GM04503 (cell line): ENCODE results near the gene OPN4.

ENCODE experiments used
- DNase-seq: peaks from one replicate; pipeline ENCODE4 v3.0.0-alpha.2; 2012; ENCODE audit warnings: low read depth

The OPN4 gene

DNA sequence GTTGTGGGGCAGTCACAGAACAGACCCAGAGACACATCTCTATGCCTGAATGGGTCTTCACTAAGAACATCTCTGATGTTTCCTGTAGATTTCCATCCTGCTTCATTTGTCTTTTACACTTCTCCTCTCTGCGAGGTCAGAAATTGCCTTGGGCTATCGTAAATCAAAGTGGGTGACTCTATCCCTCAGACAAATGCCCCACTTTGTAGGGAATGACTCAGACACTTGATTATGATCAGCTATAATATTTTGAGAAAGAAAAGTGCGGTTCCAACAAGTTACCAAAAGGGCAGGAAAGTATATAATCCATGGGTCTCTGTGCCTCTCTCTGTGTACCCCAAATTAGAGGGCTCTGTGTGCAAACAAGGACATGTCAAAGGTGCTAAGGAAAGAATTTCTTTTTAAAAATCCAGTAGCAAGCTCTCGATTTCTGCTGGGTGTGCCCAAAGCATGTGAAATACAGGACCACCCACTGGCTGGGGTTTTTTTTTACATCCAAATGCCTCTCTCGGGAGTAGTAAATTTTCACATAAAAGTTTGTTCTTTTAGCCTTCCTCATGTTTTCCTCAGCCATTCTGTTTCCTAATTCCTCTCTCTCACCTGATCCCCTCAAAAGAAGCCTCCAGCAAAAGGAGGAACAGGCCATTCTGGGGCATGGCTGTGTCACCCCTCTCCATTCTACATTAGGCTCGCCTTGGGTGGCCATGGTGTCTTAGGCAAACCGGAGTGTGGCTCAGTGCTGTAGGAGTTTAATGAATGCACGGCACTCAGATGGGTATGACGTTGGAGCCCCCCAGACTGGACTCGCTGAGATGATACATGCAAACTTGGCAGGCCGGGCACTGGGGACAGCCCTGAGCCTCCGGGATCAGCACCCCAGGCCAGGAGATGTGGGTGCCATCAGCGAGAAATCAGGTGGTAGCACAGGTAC is 6.3 kb upstream of the OPN4 start:
- no peak for DNase-seq

GRCh38 chr10:86648704-86649427 is 5.5 kb upstream of the OPN4 start:
- DNase-seq: peak; percentile 76

DNA sequence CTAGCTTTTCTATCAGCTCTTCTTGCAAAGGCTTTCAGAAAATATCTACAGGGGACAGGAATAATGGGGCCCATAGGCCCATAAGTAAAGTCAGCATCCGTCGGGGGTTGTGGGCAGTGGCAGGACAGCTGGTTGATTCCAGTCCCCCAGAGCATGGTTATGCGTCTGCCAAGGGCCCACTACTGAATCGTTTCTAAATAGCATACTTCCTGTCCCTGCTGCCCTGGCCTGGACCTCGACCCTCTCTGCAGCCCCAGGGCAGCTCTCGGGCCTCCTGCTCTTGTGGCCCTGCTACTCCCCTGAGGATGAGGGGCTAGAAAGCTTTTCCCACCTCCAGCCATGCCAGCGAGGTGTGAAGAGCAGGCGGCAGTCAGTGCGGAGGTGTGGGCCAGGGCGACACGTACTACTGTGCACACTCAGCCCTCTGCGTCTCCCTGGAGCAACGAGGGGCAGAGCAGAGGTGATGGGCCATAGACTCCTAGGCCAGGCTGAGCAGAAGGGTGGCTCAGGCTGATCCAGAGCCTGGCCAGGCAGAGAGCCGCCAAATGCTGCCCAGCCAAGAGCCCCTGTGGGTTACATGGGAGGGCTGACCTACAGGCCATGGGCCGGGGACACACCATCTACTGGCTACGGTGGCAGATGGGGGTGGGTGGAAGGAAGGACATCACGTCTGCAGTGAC is 4.7 kb upstream of the OPN4 start:
- no peak for DNase-seq

GRCh38 chr10:86650151-86650550 is 4.2 kb upstream of the OPN4 start:
- no peak for DNase-seq

DNA sequence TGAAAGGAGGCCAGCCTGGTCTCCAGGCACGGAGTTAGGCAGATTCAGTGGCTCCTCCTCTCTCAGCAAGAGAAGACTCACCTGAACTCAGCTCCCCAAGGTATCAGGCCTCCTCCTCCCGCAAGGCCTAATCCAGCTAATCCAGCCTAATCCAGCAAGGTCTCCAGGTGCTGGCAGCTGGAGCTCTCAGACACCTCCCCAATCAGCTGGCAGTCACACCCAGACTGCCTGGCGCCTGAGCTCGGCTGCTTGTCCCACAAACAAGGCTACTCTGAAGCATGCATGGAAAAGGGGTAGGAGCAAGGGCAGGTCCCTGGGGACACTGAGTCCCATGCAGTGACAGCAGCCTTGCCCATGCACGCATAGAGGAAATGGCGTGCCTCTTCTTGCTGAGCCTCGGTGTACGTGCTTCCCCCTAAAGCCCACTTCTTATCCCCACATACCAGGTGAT is 3.3 kb upstream of the OPN4 start:
- no peak for DNase-seq

DNA sequence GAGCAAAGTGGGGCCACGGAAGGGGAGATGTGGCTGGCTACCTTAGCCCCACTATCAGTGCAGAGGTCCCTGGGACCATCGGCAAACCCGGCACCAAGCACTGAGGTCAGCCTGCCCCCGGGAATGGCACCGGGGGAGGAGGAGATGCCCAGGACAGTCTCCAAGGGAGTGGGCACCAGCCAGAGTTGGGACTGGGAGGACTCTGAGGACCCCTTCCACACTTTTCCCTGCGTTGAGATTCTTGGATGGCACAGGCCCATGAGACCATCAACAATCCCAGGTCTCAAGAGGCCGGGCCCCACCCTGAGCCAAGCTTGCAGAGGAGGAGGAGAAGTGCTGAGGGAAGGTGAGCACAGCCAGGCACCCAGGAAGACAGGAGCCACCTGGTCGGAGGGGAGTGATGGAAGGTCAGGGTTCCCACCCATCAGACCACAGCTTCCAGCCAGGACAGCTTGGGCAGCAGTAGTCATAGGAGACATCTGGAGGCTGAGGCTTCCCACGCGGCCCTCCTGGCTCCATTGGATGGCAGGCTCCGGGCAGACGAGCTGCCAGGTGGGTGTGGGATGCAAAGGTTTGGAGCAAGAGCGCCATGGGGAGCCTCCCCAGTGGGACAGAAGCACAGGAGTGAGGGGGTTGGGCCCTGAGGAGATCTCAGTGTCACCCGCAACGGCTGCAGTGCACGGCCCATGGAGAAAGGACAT is 2.6 kb upstream of the OPN4 start:
- DNase-seq: no peak

DNA sequence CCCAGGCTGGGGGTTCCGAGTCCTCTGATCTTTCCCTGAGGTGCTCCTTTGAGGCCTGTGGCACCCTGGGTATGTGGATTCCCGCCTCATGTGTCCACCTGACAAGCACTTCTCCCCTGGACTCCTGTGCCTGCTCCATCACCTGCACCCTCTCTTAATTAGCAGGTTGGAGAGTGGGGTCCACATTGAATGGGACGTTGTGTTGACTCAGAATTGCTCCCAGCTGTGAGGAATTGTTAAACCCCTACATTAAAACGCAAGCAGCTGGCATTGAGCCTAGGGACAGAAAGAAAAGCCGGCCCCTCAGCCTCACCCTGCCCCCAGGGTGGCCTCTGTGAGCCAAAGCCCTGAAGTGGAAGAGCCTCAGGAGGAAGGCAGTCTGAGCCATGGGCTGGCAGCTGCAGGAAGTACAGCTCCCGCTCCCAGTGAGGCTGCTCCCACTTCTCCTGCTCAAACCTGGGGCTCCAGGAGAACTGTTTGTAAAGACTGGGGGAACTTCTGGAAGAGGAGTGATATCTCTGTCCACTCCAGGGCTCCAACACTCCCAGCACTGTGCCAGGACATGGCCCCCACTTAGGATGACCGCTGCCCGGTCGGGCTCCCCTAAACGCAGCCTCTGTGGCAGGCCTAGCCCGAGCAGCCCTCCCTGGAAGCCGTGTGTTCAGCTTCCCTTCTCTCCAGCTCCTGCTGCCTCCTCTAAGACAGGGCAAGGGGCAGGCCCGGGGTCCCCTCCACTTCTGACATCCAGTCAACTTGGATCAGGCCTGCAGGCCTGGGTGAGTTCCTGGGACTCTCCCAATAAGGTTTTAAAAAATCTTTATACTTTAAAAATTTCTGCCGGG is 1.8 kb upstream of the OPN4 start:
- DNase-seq: no peak

GRCh38 chr10:86653379-86653778 is 968 bp upstream of the OPN4 start:
- no peak for DNase-seq

DNA sequence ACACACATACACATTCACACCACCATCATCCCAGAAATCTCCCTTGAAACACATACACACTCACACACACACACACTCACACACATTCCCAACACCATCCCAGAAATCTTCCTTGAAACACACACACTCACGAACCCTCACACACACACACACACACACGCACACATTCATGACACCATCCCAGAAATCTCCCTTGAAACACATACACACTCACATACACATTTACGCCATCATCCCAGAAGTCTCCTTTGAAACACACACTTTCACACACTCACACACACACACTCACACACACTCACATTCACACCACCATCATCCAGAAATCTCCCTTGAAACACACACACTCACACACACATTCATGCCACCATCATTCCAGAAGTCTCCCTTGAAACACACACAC is 360 bp upstream of the OPN4 start:
- DNase-seq: no peak

DNA sequence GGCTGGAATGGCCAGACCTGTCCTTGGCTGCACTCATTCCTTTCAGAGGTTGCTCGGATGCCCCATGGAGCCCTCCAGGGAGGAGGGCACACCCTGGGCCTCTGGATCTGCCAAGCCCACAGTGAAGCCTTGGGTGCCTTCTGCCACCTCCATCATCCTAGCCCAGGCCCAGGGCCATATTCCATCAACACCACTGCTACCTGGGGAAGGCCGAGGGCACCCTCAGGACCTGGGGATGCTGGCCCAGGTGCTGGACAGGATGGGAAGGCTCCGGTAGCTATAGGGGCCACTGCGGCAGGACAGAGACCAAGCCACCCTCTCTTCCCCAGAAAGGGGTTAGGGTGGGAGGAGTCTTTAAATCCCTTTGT is 810 bp downstream of the OPN4 start:
- DNase-seq: no peak

DNA sequence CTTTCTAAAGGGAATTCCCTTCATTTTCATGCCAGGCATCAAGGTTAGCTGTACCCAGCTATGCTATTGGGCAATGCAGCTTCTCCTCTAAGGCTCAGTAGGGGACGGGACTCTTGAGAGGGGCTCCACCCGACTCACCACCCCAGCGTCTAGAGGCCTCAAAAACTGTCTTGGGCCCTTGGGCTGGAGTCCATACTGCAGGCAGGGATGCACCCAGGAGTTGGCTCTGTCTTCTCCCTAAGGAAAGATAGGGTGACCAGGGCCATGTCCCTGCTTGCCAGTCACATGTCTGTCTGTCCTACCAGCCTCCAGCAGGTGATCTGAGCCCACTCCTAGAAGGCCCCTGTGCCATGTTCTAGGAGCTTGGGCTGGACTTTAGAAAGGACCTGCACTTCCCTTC is 1.2 kb downstream of the OPN4 start:
- no peak for DNase-seq

DNA sequence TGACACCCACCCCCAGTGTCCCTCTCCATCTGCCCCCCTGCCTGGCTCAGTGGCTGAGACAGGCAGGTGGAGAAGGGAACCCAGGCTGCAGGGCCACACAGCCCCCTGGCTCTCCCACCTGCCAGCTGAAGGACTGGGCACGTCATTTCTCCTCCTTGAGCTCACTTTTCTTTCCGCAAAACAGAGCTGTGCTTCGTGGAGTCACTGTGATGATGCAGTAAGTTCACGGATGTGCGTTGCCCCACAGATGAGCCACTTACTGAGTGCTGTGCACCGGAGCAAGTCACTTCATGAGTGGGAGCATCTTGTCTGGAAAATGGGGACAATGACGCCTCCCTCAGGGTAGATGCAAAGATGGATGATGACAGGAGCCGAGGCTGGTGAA is 2.7 kb downstream of the OPN4 start:
- DNase-seq: no peak

GRCh38 chr10:86657396-86658011 is 3.2 kb downstream of the OPN4 start:
- no peak for DNase-seq

GRCh38 chr10:86658261-86658741 is 4.0 kb downstream of the OPN4 start:
- DNase-seq: no peak

DNA sequence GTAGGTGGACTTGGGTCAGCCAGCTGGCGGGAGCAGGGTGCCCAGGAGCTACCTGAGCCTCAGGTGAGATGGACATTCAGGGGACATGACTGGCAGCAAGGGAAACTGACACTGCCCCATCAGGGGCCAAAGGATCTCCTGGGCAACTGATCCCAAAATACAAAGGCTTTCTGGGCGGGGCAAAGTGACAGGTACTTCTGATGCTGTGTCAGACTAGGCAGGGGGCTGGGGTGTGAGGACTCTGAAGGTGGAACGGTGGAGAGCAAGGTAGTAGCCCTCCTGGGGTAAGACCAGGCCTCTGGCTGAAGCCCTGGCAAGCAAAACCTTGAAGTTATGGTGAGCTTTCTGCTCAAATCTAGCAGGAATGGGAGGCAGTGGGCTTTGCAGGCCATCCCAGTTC is 4.4 kb downstream of the OPN4 start:
- DNase-seq: no peak

DNA sequence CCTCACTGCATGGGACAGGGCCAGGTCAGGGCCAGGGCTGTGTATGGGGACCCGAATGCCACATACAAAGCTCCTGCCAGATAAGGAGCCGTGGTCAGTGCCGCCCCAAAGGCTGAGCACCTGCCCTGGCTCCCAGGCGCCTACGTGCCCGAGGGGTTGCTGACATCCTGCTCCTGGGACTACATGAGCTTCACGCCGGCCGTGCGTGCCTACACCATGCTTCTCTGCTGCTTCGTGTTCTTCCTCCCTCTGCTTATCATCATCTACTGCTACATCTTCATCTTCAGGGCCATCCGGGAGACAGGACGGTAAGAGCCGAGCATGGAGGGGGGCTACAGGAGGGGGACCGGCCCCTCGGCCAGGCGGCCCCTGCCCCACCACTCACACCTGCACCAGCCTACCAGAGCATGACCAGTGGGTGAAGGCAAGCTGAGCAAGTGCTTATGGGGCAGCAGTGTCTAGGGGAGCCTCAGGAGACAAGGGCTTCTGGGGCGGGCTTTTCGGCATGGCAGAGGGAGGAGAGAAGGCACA is 4.9 kb downstream of the OPN4 start:
- no peak for DNase-seq

DNA sequence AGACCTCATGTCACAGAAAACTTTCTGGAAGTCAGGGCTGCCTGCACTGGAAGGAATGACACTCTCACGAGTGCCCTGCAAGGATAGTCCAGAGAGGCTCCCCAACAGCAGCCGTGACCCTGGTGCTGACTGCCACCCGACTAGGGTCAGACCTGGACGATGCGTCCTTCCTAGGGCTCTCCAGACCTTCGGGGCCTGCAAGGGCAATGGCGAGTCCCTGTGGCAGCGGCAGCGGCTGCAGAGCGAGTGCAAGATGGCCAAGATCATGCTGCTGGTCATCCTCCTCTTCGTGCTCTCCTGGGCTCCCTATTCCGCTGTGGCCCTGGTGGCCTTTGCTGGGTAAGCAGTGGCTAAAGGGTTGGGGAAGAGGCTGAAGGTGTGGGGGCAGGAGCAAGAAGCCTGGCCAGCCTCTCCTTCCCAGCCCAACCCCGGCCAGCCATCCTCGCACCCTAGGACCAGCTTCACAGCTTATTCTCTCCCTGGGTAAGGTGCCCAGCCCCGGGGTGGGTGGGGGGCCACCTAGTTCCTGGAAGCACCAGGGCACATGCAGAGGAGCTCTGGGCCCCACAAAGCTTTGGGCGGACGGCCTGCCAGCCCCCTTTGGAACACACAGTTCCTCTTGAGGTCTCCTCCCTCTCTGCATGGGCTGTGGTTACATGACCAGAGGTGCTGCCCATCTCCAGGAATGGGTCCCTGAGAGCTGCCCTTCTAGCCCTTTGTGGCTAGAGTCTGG is 5.5 kb downstream of the OPN4 start:
- no peak for DNase-seq

GRCh38 chr10:86661161-86662025 is 7.0 kb downstream of the OPN4 start:
- peak; percentile 13 for DNase-seq
